Measurements from ENCODE around the gene SLC25A21. TPM values are rescaled to one million over a fixed set of nuclear protein-coding genes. Genes with fewer than 3 reads are reported as not detected.

The SLC25A21 gene
- total and polyA plus RNA-seq, 8 donors: 0.37 to 0.92 (median 0.60) TPM

- Histone ChIP-seq H3K4me3 (no peak overlapping the region), H3K27ac (peak overlapping the region in 1 of 4 donors; percentile 72), H3K27me3 (no peaks in the 10 kb centered on the region), H3K36me3 (no peaks in the 10 kb centered on the region), H3K9me3 (no peaks in the 10 kb centered on the region), H3K4me1 (peaks cover 0 to 14% (median 0%) of the 10 kb centered on the region in 3 donors)
- peak in 3 of 6 donors; percentile 15 to 72 (median 37) for DNase-seq
- 52 to 69% methylated on average over 5 of the region's 5 CpGs for WGBS, 2 donors
- TF ChIP-seq, protein P1, sequence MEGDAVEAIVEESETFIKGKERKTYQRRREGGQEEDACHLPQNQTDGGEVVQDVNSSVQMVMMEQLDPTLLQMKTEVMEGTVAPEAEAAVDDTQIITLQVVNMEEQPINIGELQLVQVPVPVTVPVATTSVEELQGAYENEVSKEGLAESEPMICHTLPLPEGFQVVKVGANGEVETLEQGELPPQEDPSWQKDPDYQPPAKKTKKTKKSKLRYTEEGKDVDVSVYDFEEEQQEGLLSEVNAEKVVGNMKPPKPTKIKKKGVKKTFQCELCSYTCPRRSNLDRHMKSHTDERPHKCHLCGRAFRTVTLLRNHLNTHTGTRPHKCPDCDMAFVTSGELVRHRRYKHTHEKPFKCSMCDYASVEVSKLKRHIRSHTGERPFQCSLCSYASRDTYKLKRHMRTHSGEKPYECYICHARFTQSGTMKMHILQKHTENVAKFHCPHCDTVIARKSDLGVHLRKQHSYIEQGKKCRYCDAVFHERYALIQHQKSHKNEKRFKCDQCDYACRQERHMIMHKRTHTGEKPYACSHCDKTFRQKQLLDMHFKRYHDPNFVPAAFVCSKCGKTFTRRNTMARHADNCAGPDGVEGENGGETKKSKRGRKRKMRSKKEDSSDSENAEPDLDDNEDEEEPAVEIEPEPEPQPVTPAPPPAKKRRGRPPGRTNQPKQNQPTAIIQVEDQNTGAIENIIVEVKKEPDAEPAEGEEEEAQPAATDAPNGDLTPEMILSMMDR (IDR thresholded peaks at IDR 0.05): no peak
- FAIRE-seq: no peak
- intact Hi-C loops (cut with DNase I): no loop called here
- peak in 3 of 4 donors; percentile 58 to 86 (median 84) for ATAC-seq
Observed at GRCh38 chr14:37051680-37052079, 120.7 kb downstream of the SLC25A21 start.

- TF ChIP-seq, protein P1 (IDR thresholded peaks at IDR 0.05): no peak
- Histone ChIP-seq H3K27me3 (no peaks in the 10 kb centered on the region), H3K4me1 (peaks cover 0 to 20% (median 0%) of the 10 kb centered on the region in 3 donors), H3K4me3 (no peak overlapping the region), H3K9me3 (no peaks in the 10 kb centered on the region), H3K36me3 (no peaks in the 10 kb centered on the region), H3K27ac (peak overlapping the region in 1 of 4 donors; percentile 72)
- intact Hi-C loops (cut with DNase I): no loop called here
- FAIRE-seq: no peak
- 77 to 93% methylated on average over 2 of the region's 2 CpGs for WGBS, 2 donors
- DNase-seq: no peak
- peak in 1 of 4 donors; percentile 31 for ATAC-seq
Observed at GRCh38 chr14:37051153-37051552, 121.3 kb downstream of the SLC25A21 start.

- Histone ChIP-seq H3K4me1 (peaks cover 0 to 22% (median 0%) of the 10 kb centered on the region in 3 donors), H3K27ac (no peak overlapping the region), H3K4me3 (no peak overlapping the region), H3K9me3 (no peaks in the 10 kb centered on the region), H3K27me3 (no peaks in the 10 kb centered on the region), H3K36me3 (no peaks in the 10 kb centered on the region)
- intact Hi-C loops (cut with DNase I): no loop called here
- TF ChIP-seq, protein P1 (IDR thresholded peaks at IDR 0.05): no peak
- FAIRE-seq (no peak), ATAC-seq (peak in 3 of 4 donors; percentile 22 to 48 (median 46)), DNase-seq (no peak)
Observed at GRCh38 chr14:37048666-37049071, 123.7 kb downstream of the SLC25A21 start.

DNA sequence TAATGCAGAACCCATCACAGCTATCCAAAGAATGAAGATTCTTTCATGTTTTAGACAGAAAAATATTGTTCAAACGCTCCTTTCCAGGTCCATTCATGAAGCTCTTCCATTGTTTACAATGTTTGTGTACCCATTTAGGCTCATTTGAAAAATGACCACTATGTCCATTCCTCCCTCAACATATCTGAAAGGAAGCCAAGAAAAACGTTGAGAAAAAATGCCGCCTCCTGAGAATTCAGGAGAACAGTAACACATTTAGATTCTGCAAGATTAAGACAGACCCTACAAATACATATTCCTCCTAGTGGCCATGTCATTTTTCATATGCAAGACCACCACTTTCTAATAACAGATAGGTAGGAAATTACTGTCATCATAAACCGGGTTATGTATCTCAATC is 124.4 kb downstream of the SLC25A21 start:
- intact Hi-C loops (cut with DNase I): no loop called here
- no peak overlapping the region for H3K27ac ChIP-seq
- FAIRE-seq: no peak
- no peak for ATAC-seq
- no peaks in the 10 kb centered on the region for H3K27me3 ChIP-seq
- H3K4me1 ChIP-seq: peaks cover 0 to 22% (median 0%) of the 10 kb centered on the region in 3 donors
- TF ChIP-seq, protein P1 (IDR thresholded peaks at IDR 0.05): no peak
- no peaks in the 10 kb centered on the region for H3K36me3 ChIP-seq
- no peaks in the 10 kb centered on the region for H3K9me3 ChIP-seq
- 45 to 60% methylated on average over 4 of the region's 4 CpGs for WGBS, 2 donors
- H3K4me3 ChIP-seq: no peak overlapping the region
- DNase-seq: no peak

DNA sequence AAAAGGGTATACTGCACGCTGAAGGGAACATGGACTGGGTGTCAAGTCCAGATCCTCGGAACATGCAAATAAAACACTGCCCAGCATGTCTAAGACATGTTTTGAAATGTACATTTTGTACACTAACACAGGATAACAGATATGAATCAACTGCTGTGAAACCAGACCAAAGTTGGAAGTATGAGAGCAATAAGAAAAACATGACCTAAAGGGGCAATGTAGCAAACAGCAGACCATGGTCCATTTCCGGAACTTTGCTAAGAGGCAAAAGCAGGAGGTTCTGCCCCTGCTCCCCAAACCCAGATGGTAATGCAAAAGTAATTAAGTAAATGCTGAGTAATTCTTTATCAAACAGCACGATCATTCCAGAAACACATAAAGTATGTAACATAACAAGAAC is 125.2 kb downstream of the SLC25A21 start:
- FAIRE-seq (no peak), ATAC-seq (no peak), DNase-seq (no peak)
- Histone ChIP-seq H3K27me3 (no peaks in the 10 kb centered on the region), H3K27ac (no peak overlapping the region), H3K4me1 (peaks cover 0 to 22% (median 0%) of the 10 kb centered on the region in 3 donors), H3K9me3 (no peaks in the 10 kb centered on the region), H3K36me3 (no peaks in the 10 kb centered on the region), H3K4me3 (no peak overlapping the region)
- TF ChIP-seq, protein P1 (IDR thresholded peaks at IDR 0.05): no peak
- WGBS, 2 donors: 76 to 93% methylated on average over 4 of the region's 4 CpGs
- intact Hi-C loops (cut with DNase I): no loop called here

Measured in pancreas (tissue), 10 donors.